Skeletal muscle tissue (tissue), 4 donors: Measurements from ENCODE around the gene ZDHHC7. TPM values are rescaled to one million over a fixed set of nuclear protein-coding genes. Genes with fewer than 3 reads are reported as not detected.
A peak's percentile ranks its signal among the peaks of the same experiment; 100 is the strongest.
"Not testable (repeated sequence)": the region's sequence is repeated elsewhere in the genome, so short reads cannot be mapped to it uniquely, and the experiment has no call there.

ENCODE experiments used
- H3K27ac ChIP-seq: one replicate; pipeline ENCODE4 v1.7.0; 2013; ENCODE audit warnings: mild to moderate bottlenecking, low read depth, low read length, inconsistent platforms
- H3K27me3 ChIP-seq, 3 donors: one replicate each; pipeline ENCODE4 v1.7.0; 2013; ENCODE audit warnings: low read length in 3 of 3; ENCODE audit not compliant: control insufficient read depth in 3 of 3, insufficient read depth in 3 of 3
- H3K36me3 ChIP-seq, 3 donors: one replicate each; pipeline ENCODE4 v1.7.0; 2013; ENCODE audit warnings: low read length in 3 of 3; ENCODE audit not compliant: control insufficient read depth in 3 of 3, insufficient read depth in 3 of 3
- H3K4me1 ChIP-seq, 3 donors: one replicate each; pipeline ENCODE4 v1.7.0; 2013; ENCODE audit warnings: low read length in 3 of 3, mild to moderate bottlenecking in 3 of 3; ENCODE audit not compliant: control insufficient read depth in 3 of 3, insufficient read depth in 3 of 3
- H3K4me3 ChIP-seq, 3 donors: one replicate each; pipeline ENCODE4 v1.7.0; 2013; ENCODE audit warnings: low read length in 3 of 3
- H3K9ac ChIP-seq, 3 donors: one replicate each; pipeline ENCODE4 v1.7.0; 2013; ENCODE audit warnings: low read length in 3 of 3, mild to moderate bottlenecking in 3 of 3, moderate library complexity in 2 of 3, low read depth in 1 of 3
- H3K9me3 ChIP-seq, 3 donors: one replicate each; pipeline ENCODE4 v1.7.0; 2013; ENCODE audit warnings: low read length in 3 of 3; ENCODE audit not compliant: control insufficient read depth in 3 of 3
- total RNA-seq: library from RNA; depleted of rRNA; stranded (reverse); fragments of >200 nt; gene quantifications from one replicate; pipeline ENCODE4 v1.2.3, GENCODE V29; 2014
- donor health status: Osteomylitis.

Gene ZDHHC7
- total RNA-seq, 1 donor from 2014 or later = 19.8 TPM

GRCh38 chr16:84943620-84944019, 67.7 kb downstream of the ZDHHC7 start:
- Histone ChIP-seq H3K9me3 (no peaks in the 10 kb centered on the region), H3K9ac (no peak overlapping the region), H3K36me3 (no peaks in the 10 kb centered on the region), H3K4me1 (peaks cover 0 to 6% (median 0%) of the 10 kb centered on the region in 3 donors), H3K27ac (no peak overlapping the region), H3K27me3 (no peaks in the 10 kb centered on the region), H3K4me3 (no peak overlapping the region)

- Histone ChIP-seq H3K4me1 (peaks cover 0 to 6% (median 0%) of the 10 kb centered on the region in 3 donors), H3K27me3 (no peaks in the 10 kb centered on the region), H3K9ac (no peak overlapping the region), H3K27ac (no peak overlapping the region), H3K4me3 (no peak overlapping the region), H3K9me3 (no peaks in the 10 kb centered on the region), H3K36me3 (no peaks in the 10 kb centered on the region)
Observed at GRCh38 chr16:84942786-84943185, 68.5 kb downstream of the ZDHHC7 start.

GRCh38 chr16:84941921-84942320, 69.4 kb downstream of the ZDHHC7 start:
- H3K36me3 ChIP-seq = no peaks in the 10 kb centered on the region
- no peaks in the 10 kb centered on the region for H3K27me3 ChIP-seq
- peaks cover 0 to 6% (median 0%) of the 10 kb centered on the region in 3 donors for H3K4me1 ChIP-seq
- no peaks in the 10 kb centered on the region for H3K9me3 ChIP-seq
- H3K9ac ChIP-seq = no peak overlapping the region
- H3K4me3 ChIP-seq = no peak overlapping the region
- no peak overlapping the region for H3K27ac ChIP-seq

- Histone ChIP-seq H3K9me3 (no peaks in the 10 kb centered on the region), H3K36me3 (no peaks in the 10 kb centered on the region), H3K27me3 (no peaks in the 10 kb centered on the region), H3K27ac (no peak overlapping the region), H3K9ac (no peak overlapping the region), H3K4me3 (no peak overlapping the region), H3K4me1 (peaks cover 0 to 6% (median 0%) of the 10 kb centered on the region in 3 donors)
Observed at GRCh38 chr16:84940670-84941551, 70.4 kb downstream of the ZDHHC7 start.

- H3K27me3 ChIP-seq, H3K27ac ChIP-seq, H3K9me3 ChIP-seq, H3K4me3 ChIP-seq, H3K36me3 ChIP-seq, H3K9ac ChIP-seq: not testable (repeated sequence)
- H3K4me1 ChIP-seq = peaks cover 9 to 18% (median 10%) of the 10 kb centered on the region in 3 donors
Observed at GRCh38 chr16:84938616-84939015, 72.7 kb downstream of the ZDHHC7 start.

DNA sequence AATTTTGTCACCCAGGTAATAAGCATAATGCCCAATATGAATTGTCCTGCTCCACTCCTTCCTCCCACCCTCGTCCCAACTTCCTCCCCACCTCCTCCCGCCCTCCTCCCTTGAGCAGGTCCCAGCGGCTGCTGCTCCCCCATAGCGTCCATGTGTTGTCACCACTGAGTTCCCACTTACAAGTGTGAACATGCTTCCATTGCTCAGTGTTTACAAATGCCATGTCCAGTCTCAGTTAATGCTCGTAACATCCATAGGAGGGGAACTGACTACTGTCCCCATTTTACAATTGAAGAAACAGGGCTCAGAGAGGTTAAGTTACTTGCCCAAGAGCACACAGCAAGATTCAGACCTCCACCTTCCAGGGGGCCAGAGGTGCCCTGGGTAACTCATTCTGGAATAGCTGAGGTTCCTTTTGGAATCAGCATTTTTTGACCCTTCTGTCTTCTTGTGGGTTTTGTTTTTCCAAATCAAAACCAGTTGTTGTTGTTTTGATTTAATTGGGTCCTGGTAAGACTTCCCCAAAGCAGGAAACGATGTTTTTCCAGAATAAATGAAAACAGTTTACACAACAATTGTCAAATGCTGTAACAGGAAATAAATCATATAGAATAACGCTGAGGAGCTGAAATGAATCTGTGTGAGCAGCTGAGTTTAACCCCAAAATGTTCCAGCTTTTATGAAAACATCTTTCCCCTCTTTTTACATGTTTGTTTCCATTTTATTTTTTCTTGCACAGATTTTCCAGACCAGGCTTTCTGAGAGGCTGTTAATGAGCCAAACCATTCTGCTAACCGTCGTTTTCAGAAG, 73.9 kb downstream of the ZDHHC7 start:
- Histone ChIP-seq H3K9me3 (no peaks in the 10 kb centered on the region), H3K9ac (no peak overlapping the region), H3K36me3 (no peaks in the 10 kb centered on the region), H3K4me1 (peaks cover 19 to 25% (median 20%) of the 10 kb centered on the region in 3 donors), H3K4me3 (no peak overlapping the region), H3K27me3 (no peaks in the 10 kb centered on the region), H3K27ac (no peak overlapping the region)

GRCh38 chr16:84933774-84934631, 77.3 kb downstream of the ZDHHC7 start:
- Histone ChIP-seq H3K4me3 (peak overlapping the region; percentile 30 to 61 (median 56)), H3K27me3 (peaks cover 0 to 4% (median 0%) of the 10 kb centered on the region in 3 donors), H3K9ac (peak overlapping the region; percentile 75 to 84 (median 77)), H3K36me3 (no peaks in the 10 kb centered on the region), H3K4me1 (peaks cover 31 to 33% (median 32%) of the 10 kb centered on the region in 3 donors), H3K9me3 (no peaks in the 10 kb centered on the region), H3K27ac (peak overlapping the region; percentile 92)

DNA sequence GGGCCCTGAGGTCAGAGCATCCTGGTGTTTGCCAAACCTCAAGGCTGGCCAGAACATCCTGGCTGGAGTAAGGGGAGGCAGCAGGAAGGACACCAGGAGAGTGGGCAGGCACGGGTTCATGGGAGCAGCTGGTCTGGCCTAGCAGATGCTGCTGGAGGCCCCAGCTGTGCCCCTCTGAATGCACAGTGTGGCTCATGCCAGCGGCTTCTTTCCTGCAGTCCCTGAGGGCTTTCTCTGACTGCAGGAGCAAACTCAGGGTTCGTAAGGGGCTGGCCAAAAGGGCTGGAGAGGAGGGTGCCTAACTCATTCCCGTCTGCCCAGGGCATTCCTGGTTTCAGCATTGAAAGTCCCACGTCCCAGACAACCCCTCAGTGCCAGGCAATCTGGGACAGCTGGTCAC, 78.7 kb downstream of the ZDHHC7 start:
- H3K36me3 ChIP-seq = no peaks in the 10 kb centered on the region
- peak overlapping the region in 1 of 3 donors; percentile 14 for H3K9ac ChIP-seq
- H3K9me3 ChIP-seq = no peaks in the 10 kb centered on the region
- H3K27ac ChIP-seq = peak overlapping the region; percentile 92
- H3K4me1 ChIP-seq = peaks cover 37 to 45% (median 43%) of the 10 kb centered on the region in 3 donors
- no peak overlapping the region for H3K4me3 ChIP-seq
- peaks cover 0 to 4% (median 0%) of the 10 kb centered on the region in 3 donors for H3K27me3 ChIP-seq

DNA sequence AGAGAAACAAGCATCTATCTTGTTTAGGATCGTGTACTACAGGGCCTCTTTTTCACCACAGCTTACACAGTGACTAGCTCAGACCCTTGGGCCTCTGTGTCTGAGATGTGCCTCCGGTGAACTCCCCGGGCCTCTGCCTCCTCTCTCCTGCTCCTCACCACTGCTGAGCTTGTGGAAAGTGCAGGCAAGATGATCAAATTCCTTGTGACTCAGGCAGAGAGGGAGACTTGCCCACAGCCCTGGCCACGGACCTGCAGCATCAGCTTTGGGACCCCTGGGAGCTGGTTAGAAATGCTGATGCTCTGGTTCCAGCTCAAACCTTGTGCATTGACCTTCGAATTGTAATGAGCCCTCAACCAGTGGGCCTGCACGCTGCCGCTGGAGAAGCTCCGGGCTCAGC, 79.8 kb downstream of the ZDHHC7 start:
- peaks cover 37 to 48% (median 43%) of the 10 kb centered on the region in 3 donors for H3K4me1 ChIP-seq
- H3K27me3 ChIP-seq = peaks cover 0 to 4% (median 0%) of the 10 kb centered on the region in 3 donors
- H3K9me3 ChIP-seq = no peaks in the 10 kb centered on the region
- H3K27ac ChIP-seq = no peak overlapping the region
- H3K36me3 ChIP-seq = no peaks in the 10 kb centered on the region
- no peak overlapping the region for H3K4me3 ChIP-seq
- no peak overlapping the region for H3K9ac ChIP-seq
